GM12872 (cell line): Measurements from ENCODE around the gene LRBA.

ENCODE experiments used
- TF ChIP-seq, protein P1 (sequence below): IDR thresholded peaks from 3 replicates; pipeline ENCODE4 v1.5.1; 2011; ENCODE audit warnings: low read depth, mild to moderate bottlenecking, low read length, moderate library complexity; ENCODE audit not compliant: insufficient read depth

The LRBA gene

DNA sequence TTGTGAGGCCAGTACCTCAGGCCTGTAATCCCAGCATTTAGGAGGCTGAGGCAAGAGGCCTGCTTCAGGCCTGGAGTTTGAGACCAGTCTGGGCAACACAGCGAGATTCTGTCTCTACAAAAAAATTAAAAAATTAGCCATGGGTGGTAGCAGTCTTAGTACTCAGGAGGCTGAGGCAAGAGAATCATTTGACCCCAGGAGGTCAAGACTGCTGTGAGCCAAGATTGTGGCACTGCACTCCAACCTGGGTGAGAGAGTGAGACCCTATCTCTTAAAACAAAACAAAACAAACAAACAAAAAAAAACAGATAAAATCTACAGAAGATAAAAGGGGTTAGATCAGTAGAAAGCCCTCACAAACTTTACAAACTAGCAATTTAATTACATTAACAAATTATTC is 352.4 kb downstream of the LRBA start:
- TF ChIP-seq, protein P1, sequence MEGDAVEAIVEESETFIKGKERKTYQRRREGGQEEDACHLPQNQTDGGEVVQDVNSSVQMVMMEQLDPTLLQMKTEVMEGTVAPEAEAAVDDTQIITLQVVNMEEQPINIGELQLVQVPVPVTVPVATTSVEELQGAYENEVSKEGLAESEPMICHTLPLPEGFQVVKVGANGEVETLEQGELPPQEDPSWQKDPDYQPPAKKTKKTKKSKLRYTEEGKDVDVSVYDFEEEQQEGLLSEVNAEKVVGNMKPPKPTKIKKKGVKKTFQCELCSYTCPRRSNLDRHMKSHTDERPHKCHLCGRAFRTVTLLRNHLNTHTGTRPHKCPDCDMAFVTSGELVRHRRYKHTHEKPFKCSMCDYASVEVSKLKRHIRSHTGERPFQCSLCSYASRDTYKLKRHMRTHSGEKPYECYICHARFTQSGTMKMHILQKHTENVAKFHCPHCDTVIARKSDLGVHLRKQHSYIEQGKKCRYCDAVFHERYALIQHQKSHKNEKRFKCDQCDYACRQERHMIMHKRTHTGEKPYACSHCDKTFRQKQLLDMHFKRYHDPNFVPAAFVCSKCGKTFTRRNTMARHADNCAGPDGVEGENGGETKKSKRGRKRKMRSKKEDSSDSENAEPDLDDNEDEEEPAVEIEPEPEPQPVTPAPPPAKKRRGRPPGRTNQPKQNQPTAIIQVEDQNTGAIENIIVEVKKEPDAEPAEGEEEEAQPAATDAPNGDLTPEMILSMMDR: no peak

DNA sequence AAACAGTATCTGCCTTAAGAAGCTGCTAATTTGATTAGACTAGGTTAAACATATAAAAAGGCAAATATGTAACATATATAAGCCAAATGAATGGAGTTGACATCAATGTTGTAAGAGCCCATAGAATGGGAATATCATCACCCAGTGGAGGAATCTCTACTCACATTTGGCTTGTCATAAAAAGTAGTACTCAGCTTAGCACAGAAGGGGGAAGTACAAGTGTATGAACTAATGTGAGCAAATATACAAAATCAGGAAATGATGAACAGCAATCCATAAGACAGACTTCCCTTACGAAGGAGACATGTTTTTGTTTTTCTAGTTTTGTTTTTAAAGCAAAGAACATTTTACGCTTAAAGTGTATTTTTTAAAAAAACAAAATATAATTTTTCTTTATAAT is 358.2 kb downstream of the LRBA start:
- TF ChIP-seq, protein P1: no peak

DNA sequence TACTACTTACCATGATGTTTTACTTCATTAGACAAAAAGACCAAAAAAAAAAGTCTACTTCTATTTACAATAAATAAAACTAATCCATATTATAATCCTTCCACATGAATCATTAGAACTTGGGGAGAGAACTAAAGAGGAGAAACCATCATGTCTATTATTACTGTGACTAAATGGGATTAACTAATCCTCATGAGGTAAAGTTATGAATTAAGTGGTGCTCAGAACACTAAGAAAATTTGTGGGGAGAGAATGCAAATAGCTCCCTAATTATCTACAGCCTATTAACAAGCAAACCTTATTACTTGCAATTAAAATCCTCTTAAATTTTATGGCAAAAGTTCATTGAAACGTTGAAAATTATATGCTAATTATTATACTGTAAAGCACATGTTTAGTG is 364.3 kb downstream of the LRBA start:
- TF ChIP-seq, protein P1: no peak

- TF ChIP-seq, protein P1: no peak
These were observed 367.0 kb downstream of the LRBA start for GRCh38 chr4:150648123-150648522.

- TF ChIP-seq, protein P1: no peak
These were observed 368.1 kb downstream of the LRBA start for GRCh38 chr4:150647008-150647407.

- TF ChIP-seq, protein P1: no peak
These were observed 373.5 kb downstream of the LRBA start for GRCh38 chr4:150641612-150642011.

DNA sequence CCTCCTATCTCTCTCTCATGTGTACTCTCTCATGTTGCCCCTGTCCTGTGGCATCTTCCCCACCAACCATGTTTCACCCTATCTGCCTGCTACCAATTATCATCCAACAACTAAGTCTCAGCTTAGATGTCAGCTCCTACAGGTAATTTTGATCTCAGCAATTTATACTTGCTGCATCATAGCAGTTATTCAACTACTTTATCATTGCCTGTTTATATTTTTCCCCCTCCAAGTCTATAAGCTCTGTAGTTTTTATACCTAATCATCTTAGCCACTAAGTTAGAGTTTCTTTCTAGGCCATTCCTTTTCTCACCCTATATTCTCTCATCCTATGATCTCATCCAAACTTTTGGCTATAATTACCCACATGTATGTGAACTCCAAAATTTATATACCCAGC is 382.4 kb downstream of the LRBA start:
- TF ChIP-seq, protein P1: no peak

- TF ChIP-seq, protein P1: no peak
These were observed 387.0 kb downstream of the LRBA start for GRCh38 chr4:150628073-150628472.
